WTC11 (cell line): ENCODE measurements around the gene INPP5F. TPM values are rescaled to one million over a fixed set of nuclear protein-coding genes. Genes with fewer than 3 reads are reported as not detected.

ENCODE experiments used
- ATAC-seq: fragments of 200-7000 bp; cut with Tn5 transposase; 2 replicates; pipeline ENCODE4 v1.10.0; 2021; ENCODE audit warnings: mild to moderate bottlenecking, moderate library complexity
- CTCF ChIA-PET: fragments of 300-600 bp; sonication (Branson Sonifier 250); formaldehyde crosslinking; loops from one replicate; lab custom pipeline; 2021; ENCODE audit warnings: antibody characterized with exemption; lab: Charles Lee
- POLR2A ChIA-PET: fragments of 350-600 bp; sonication (Branson Sonifier 250); formaldehyde crosslinking; loops from one replicate; lab custom pipeline; 2021; ENCODE audit warnings: antibody characterized with exemption; lab: Charles Lee
- DNase-seq: peaks from one replicate; pipeline ENCODE4 v3.0.0; 2021; ENCODE audit warnings: low spot score
- H3K27ac Mint-ChIP-seq: 2 replicates; pipeline ENCODE4 v1.8.0; 2021; ENCODE audit warnings: mixed read lengths
- H3K27me3 Mint-ChIP-seq: 2 replicates; pipeline ENCODE4 v1.8.0; 2021; ENCODE audit warnings: low read depth, mild to moderate bottlenecking, moderate library complexity, mixed read lengths
- H3K36me3 Mint-ChIP-seq: 2 replicates; pipeline ENCODE4 v1.8.0; 2021; ENCODE audit warnings: mixed read lengths
- H3K4me1 Mint-ChIP-seq: 2 replicates; pipeline ENCODE4 v1.8.0; 2022; ENCODE audit warnings: mixed read lengths
- H3K4me3 Mint-ChIP-seq: 2 replicates; pipeline ENCODE4 v1.8.0; 2021; ENCODE audit warnings: mild to moderate bottlenecking, moderate library complexity, mixed read lengths
- H3K9me3 Mint-ChIP-seq: 2 replicates; pipeline ENCODE4 v1.8.0; 2021; ENCODE audit warnings: mixed read lengths
- ARID4B ChIP-seq: sonication (generic); formaldehyde crosslinking; IDR thresholded peaks from 2 replicates; pipeline ENCODE4 v1.8.0; 2023; ENCODE audit warnings: missing genetic modification reagents, mild to moderate bottlenecking, borderline replicate concordance
- E2F5 ChIP-seq: sonication (generic); formaldehyde crosslinking; IDR thresholded peaks from 2 replicates; pipeline ENCODE4 v1.8.1; 2022; ENCODE audit warnings: mild to moderate bottlenecking, moderate library complexity, missing genetic modification reagents
- ELF4 ChIP-seq: sonication (generic); formaldehyde crosslinking; IDR thresholded peaks from 2 replicates; pipeline ENCODE4 v1.8.1; 2022; ENCODE audit warnings: low read depth, mild to moderate bottlenecking, moderate library complexity, missing genetic modification reagents
- EMX1 ChIP-seq: fragments of 250-450 bp; sonication (Bioruptor Pico); IDR thresholded peaks from 2 replicates; pipeline ENCODE4 v1.8.0; 2021; ENCODE audit warnings: mild to moderate bottlenecking
- FOXP4 ChIP-seq: sonication (generic); formaldehyde crosslinking; IDR thresholded peaks from 2 replicates; pipeline ENCODE4 v1.8.0; 2022; ENCODE audit warnings: mild to moderate bottlenecking, missing genetic modification reagents
- GTF2I ChIP-seq: fragments of 250-450 bp; sonication (Bioruptor Pico); conservative IDR thresholded peaks from 2 replicates; pipeline ENCODE4 v1.4.0; 2021; ENCODE audit warnings: mild to moderate bottlenecking
- NR3C1 ChIP-seq: sonication (generic); formaldehyde crosslinking; conservative IDR thresholded peaks from 2 replicates; pipeline ENCODE4 v1.8.1; 2023; ENCODE audit warnings: low read depth, mild to moderate bottlenecking, missing genetic modification reagents
- SMAD4 ChIP-seq: sonication (generic); formaldehyde crosslinking; IDR thresholded peaks from 2 replicates; pipeline ENCODE4 v1.8.0; 2022; ENCODE audit warnings: mild to moderate bottlenecking, missing genetic modification reagents
- TCF7 ChIP-seq: sonication (generic); formaldehyde crosslinking; IDR thresholded peaks from 2 replicates; pipeline ENCODE4 v1.8.0; 2022; ENCODE audit warnings: mild to moderate bottlenecking, low read depth, missing genetic modification reagents, moderate library complexity
- TEAD1 ChIP-seq: sonication (generic); formaldehyde crosslinking; IDR thresholded peaks from 2 replicates; pipeline ENCODE4 v1.8.0; 2022; ENCODE audit warnings: mild to moderate bottlenecking, missing genetic modification reagents
- ZMAT4 ChIP-seq: fragments of 250-450 bp; sonication (Bioruptor Pico); IDR thresholded peaks from 2 replicates; pipeline ENCODE4 v1.9.0; 2021; ENCODE audit warnings: mild to moderate bottlenecking
- ZNF138 ChIP-seq: sonication (generic); formaldehyde crosslinking; conservative IDR thresholded peaks from 2 replicates; pipeline ENCODE4 v1.8.1; 2022; ENCODE audit warnings: mild to moderate bottlenecking, moderate library complexity, missing genetic modification reagents
- ZNF416 ChIP-seq: fragments of 250-450 bp; sonication (Bioruptor Pico); IDR thresholded peaks from 2 replicates; pipeline ENCODE4 v1.9.0; 2021; ENCODE audit warnings: mild to moderate bottlenecking, inconsistent platforms
- ZNF532 ChIP-seq: fragments of 250-450 bp; sonication (Bioruptor Pico); IDR thresholded peaks from 2 replicates; pipeline ENCODE4 v1.9.0; 2021; ENCODE audit warnings: mild to moderate bottlenecking, borderline replicate concordance
- total RNA-seq: library from RNA; stranded (reverse); gene quantifications from 3 replicates; pipeline ENCODE4 v1.2.3, GENCODE V29; 2021

The INPP5F gene
- total RNA-seq, 1 experiment from 2014 or later = 83.3 TPM

- H3K36me3 Mint-ChIP-seq = peaks cover 66% of the 10 kb centered on the region
These were observed 123.4 kb downstream of the INPP5F start for GRCh38 chr10:119849031-119849789.

GRCh38 chr10:119849944-119850343 lies 124.1 kb downstream of the INPP5F start:
- Mint-ChIP-seq H3K4me1 (no peaks in the 10 kb centered on the region), H3K27me3 (no peaks in the 10 kb centered on the region), H3K9me3 (no peaks in the 10 kb centered on the region), H3K27ac (no peak overlapping the region), H3K36me3 (peaks cover 60% of the 10 kb centered on the region), H3K4me3 (no peak overlapping the region)
- DNase-seq (no peak), ATAC-seq (no peak)
- ChIA-PET CTCF (interaction anchor here (0.6 to 0.9 kb wide), 2 partner anchors 31 to 99 kb away, joined by 3 read pairs; no protein-coding TSS in a partner anchor), POLR2A (no interaction called here)
- TF ChIP-seq ZMAT4 = no peak
- TF ChIP-seq TEAD1 = no peak
- TF ChIP-seq TCF7 = no peak
- no peak for TF ChIP-seq ELF4 (CRISPR knock-in tag)
- TF ChIP-seq ZNF532 (CRISPR knock-in tag) = no peak
- no peak for TF ChIP-seq ZNF416 (CRISPR knock-in tag)
- TF ChIP-seq E2F5 = no peak
- TF ChIP-seq GTF2I (CRISPR knock-in tag) = no peak

More at GRCh38 chr10:119849031-119849789, 123.4 kb downstream of the INPP5F start:
- Mint-ChIP-seq H3K4me1 (no peaks in the 10 kb centered on the region), H3K27ac (no peak overlapping the region), H3K4me3 (no peak overlapping the region), H3K27me3 (no peaks in the 10 kb centered on the region), H3K9me3 (no peaks in the 10 kb centered on the region)
- ChIA-PET POLR2A (interaction anchor here (0.5 kb wide), 1 partner anchor 129 kb away, joined by 5 read pairs; no protein-coding TSS in a partner anchor), CTCF (interaction anchor here (0.9 kb wide), 1 partner anchor 99 kb away, joined by 3 read pairs; no protein-coding TSS in a partner anchor)
- no peak for ATAC-seq
- TF ChIP-seq ZNF138 (no peak), SMAD4 (no peak), TCF7 (no peak), NR3C1 (CRISPR knock-in tag) (no peak), ARID4B (no peak), EMX1 (no peak), FOXP4 (CRISPR knock-in tag) (no peak)
- DNase-seq = no peak
